Hematopoietic multipotent progenitor cell treated with erythropoietin and hydrocortisone succinate and interleukin-3 and kit ligand, for 6 days (in vitro differentiated cells): Measurements from ENCODE around the gene GPR37.

Source experiments
- DNase-seq: peaks from one replicate; pipeline ENCODE4 v3.0.0-alpha.2; 2015

Gene GPR37

GRCh38 chr7:124779620-124780019 lies 14.0 kb upstream of the GPR37 start:
- DNase-seq: no peak

- DNase-seq: no peak
Measured at GRCh38 chr7:124779194-124779593, 13.6 kb upstream of the GPR37 start.

GRCh38 chr7:124777268-124777667 lies 11.7 kb upstream of the GPR37 start:
- DNase-seq: no peak

GRCh38 chr7:124776153-124776552 lies 10.6 kb upstream of the GPR37 start:
- DNase-seq: no peak

- DNase-seq: no peak
Measured at GRCh38 chr7:124775422-124775821, 9.8 kb upstream of the GPR37 start.

GRCh38 chr7:124773938-124774337 lies 8.3 kb upstream of the GPR37 start:
- no peak for DNase-seq

- DNase-seq: no peak
Measured at GRCh38 chr7:124773339-124773738, 7.7 kb upstream of the GPR37 start.

- no peak for DNase-seq
Measured at GRCh38 chr7:124769136-124769535, 3.5 kb upstream of the GPR37 start.

GRCh38 chr7:124768525-124768924 lies 2.9 kb upstream of the GPR37 start:
- no peak for DNase-seq

- DNase-seq: peak; percentile 15
Measured at GRCh38 chr7:124764847-124765400, 668 bp downstream of the GPR37 start.

- DNase-seq: no peak
Measured at GRCh38 chr7:124764051-124764846, 1.3 kb downstream of the GPR37 start.

GRCh38 chr7:124762611-124763143 lies 2.9 kb downstream of the GPR37 start:
- DNase-seq: no peak

GRCh38 chr7:124761164-124761715 lies 4.4 kb downstream of the GPR37 start:
- no peak for DNase-seq

GRCh38 chr7:124758327-124758726 lies 7.3 kb downstream of the GPR37 start:
- no peak for DNase-seq

GRCh38 chr7:124754576-124755268 lies 10.9 kb downstream of the GPR37 start:
- DNase-seq: no peak

GRCh38 chr7:124752310-124752709 lies 13.3 kb downstream of the GPR37 start:
- no peak for DNase-seq

- DNase-seq: no peak
Measured at GRCh38 chr7:124751027-124751426, 14.6 kb downstream of the GPR37 start.

GRCh38 chr7:124747072-124747471 lies 18.5 kb downstream of the GPR37 start:
- DNase-seq: no peak

- no peak for DNase-seq
Measured at GRCh38 chr7:124738639-124739038, 27.0 kb downstream of the GPR37 start.

- no peak for DNase-seq
Measured at GRCh38 chr7:124737760-124738300, 27.8 kb downstream of the GPR37 start.

GRCh38 chr7:124728610-124729009 lies 37.0 kb downstream of the GPR37 start:
- no peak for DNase-seq

GRCh38 chr7:124724507-124725192 lies 40.9 kb downstream of the GPR37 start:
- no peak for DNase-seq

GRCh38 chr7:124724079-124724478 lies 41.5 kb downstream of the GPR37 start:
- no peak for DNase-seq
